GM12872 (cell line): ENCODE data around the gene STX1A.

Source experiments
- TF ChIP-seq, protein P1 (sequence below): IDR thresholded peaks from 3 replicates; pipeline ENCODE4 v1.5.1; 2011; ENCODE audit warnings: low read depth, mild to moderate bottlenecking, low read length, moderate library complexity; ENCODE audit not compliant: insufficient read depth

Gene STX1A

DNA sequence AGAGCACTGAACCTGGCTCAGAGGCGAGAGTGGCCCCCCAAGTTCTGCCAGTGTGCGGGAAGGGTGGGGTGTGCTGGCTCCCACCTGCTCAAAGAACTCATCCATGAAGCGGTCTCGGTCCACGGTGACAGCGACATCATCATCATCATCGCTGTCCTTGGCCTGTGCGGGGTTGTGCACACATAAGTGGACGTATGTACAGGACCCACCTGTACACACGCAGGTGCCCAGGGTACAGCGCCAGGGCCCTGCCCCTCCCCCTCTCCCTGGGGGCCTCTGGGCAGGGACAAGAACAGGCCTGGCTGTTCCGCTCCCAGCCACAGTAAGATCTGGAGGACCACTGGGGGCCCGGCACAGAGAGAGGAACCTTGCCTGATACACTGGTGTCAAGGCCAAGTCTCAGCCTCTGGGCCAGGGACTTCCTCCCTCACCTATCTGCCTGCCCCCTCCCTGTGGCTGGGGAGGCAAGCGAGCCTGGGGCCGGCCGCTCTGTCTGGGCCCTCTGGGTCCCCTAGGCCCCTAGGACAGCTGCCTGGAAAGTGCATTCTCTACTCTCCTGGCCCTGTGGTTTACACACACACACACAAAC lies 10.4 kb downstream of the STX1A start:
- TF ChIP-seq, protein P1, sequence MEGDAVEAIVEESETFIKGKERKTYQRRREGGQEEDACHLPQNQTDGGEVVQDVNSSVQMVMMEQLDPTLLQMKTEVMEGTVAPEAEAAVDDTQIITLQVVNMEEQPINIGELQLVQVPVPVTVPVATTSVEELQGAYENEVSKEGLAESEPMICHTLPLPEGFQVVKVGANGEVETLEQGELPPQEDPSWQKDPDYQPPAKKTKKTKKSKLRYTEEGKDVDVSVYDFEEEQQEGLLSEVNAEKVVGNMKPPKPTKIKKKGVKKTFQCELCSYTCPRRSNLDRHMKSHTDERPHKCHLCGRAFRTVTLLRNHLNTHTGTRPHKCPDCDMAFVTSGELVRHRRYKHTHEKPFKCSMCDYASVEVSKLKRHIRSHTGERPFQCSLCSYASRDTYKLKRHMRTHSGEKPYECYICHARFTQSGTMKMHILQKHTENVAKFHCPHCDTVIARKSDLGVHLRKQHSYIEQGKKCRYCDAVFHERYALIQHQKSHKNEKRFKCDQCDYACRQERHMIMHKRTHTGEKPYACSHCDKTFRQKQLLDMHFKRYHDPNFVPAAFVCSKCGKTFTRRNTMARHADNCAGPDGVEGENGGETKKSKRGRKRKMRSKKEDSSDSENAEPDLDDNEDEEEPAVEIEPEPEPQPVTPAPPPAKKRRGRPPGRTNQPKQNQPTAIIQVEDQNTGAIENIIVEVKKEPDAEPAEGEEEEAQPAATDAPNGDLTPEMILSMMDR: no peak

GRCh38 chr7:73707045-73707631 lies 12.3 kb downstream of the STX1A start:
- TF ChIP-seq, protein P1: no peak

GRCh38 chr7:73706126-73707044 lies 13.1 kb downstream of the STX1A start:
- TF ChIP-seq, protein P1: no peak

- TF ChIP-seq, protein P1: no peak
Observed at GRCh38 chr7:73705551-73705920, 13.9 kb downstream of the STX1A start.

DNA sequence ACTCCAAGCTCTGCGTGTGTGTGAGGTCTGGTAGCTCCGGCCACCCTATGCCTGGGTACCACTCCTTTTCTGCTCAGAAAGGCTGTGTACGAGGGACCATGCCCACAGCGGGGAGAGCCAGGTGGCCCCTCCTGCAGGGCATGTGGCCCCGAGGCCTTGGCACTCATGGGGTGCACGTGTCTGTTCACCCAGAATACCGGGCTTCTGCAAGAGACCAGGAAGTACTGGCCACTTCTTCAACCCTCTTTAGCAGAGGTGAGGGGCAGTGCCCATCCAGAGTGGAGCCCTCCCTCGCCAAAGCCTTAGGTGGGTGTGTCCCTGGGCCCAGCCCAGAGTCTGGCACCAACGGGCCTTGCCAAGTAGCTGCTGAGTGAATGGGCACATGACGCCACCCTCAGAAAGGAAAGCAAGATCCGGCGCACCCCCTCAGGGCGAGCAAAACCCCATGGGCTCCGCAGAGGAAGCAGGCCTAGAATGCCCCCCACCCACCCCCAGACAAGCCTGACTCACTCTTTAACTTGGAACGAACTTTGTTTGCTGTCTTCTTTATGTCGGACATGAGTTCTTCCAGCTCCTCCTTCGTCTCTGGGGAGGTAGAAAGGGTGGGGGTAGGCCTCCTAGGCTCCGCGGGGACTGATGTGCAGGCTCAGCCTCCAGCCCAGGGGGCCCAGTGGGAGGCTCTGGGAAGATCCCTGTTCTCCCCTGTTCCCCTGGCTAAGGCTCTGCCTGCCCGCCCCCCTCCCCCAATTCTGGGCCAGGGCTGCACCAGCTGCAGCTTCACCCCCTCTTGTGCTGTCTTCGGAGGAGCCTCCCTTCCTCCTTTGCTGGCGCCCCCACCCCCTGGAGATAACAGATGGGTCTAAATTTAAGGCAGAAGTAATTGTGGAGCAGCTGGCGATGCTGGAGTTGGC lies 14.6 kb downstream of the STX1A start:
- TF ChIP-seq, protein P1: no peak

GRCh38 chr7:73703757-73704639 lies 15.5 kb downstream of the STX1A start:
- TF ChIP-seq, protein P1: no peak
